Measurements from ENCODE around the gene TIAM2.

The TIAM2 gene

DNA sequence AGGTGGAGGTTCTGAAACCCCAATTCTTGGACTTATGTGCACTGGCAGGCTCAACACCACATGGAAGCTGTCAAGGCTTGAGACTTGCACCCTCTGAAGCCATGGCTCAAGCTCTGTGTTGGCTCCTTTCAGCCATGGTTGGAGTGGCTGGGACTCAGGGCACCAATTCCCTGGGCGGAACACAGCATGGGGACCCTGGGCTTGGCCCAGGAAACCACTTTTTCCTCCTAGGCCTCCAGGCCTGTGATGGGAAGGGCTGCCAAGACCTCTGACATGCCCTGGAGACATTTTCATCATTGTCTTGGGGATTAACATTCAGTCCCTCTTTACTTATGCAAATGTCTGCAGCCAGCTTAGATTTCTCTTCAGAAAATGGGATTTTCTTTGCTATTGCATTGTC is 242.5 kb downstream of the TIAM2 start:
- TF ChIP-seq, protein P1, sequence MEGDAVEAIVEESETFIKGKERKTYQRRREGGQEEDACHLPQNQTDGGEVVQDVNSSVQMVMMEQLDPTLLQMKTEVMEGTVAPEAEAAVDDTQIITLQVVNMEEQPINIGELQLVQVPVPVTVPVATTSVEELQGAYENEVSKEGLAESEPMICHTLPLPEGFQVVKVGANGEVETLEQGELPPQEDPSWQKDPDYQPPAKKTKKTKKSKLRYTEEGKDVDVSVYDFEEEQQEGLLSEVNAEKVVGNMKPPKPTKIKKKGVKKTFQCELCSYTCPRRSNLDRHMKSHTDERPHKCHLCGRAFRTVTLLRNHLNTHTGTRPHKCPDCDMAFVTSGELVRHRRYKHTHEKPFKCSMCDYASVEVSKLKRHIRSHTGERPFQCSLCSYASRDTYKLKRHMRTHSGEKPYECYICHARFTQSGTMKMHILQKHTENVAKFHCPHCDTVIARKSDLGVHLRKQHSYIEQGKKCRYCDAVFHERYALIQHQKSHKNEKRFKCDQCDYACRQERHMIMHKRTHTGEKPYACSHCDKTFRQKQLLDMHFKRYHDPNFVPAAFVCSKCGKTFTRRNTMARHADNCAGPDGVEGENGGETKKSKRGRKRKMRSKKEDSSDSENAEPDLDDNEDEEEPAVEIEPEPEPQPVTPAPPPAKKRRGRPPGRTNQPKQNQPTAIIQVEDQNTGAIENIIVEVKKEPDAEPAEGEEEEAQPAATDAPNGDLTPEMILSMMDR (conservative IDR thresholded peaks at IDR 0.05): no peak
- H3K27ac ChIP-seq: no peak overlapping the region

DNA sequence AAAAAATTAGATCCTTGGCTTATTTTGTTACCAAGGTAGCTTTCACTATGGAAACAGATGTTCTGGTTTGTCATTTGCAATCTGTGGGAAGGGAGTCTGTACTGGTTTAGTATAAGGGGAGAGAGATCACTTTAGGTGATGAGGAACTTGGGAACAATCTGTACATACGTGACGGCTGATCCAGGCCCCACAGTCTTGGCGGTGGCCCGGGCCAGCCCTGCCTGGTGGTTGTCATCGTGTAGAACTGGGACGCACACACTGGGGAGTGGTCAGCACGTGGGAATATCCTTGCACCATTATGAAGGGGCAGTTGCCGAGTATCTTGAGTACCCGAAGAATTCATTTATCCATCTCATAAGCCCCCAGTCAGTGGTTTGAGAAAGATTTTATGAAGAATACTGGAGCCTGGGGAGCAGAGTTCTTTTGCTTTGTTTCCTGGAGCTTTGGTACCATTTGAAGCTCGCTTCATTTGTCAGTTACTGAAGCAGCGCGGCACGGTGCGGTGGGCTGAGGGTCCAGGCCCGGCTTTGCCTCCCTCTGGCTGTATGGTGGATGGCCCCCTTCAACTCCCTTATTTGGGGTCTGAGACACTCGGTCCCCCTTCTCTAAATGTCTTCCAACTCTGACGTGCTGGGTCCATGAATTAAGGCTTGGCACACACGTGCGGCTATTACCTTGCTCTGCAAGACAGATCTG is 245.9 kb downstream of the TIAM2 start:
- no peak overlapping the region for H3K27ac ChIP-seq
- TF ChIP-seq, protein P1 (conservative IDR thresholded peaks at IDR 0.05): no peak

- H3K27ac ChIP-seq: no peak overlapping the region
- TF ChIP-seq, protein P1 (conservative IDR thresholded peaks at IDR 0.05): no peak
Observed at GRCh38 chr6:155241966-155242365, 246.9 kb downstream of the TIAM2 start.

- TF ChIP-seq, protein P1 (conservative IDR thresholded peaks at IDR 0.05): no peak
- H3K27ac ChIP-seq: no peak overlapping the region
Observed at GRCh38 chr6:155244434-155244833, 249.3 kb downstream of the TIAM2 start.

DNA sequence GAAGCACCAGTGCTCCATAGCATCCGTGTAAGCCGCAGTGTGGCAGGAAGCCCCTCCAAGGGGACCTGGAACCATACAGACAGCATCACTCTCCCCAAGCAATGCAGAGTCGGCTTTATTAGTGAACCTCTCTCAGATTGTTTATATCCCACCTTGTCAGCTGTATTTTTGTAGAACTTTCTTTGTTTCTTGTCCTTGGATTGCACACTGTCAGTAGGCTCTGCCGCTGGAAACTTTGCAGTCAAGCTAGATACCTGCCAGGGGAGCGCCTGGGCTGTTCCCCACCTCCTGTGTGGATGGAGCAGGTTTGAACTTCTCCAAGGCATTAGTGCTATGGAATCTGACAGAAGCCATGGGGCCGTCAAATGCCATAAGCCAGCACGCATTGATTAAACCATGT is 250.1 kb downstream of the TIAM2 start:
- H3K27ac ChIP-seq: no peak overlapping the region

DNA sequence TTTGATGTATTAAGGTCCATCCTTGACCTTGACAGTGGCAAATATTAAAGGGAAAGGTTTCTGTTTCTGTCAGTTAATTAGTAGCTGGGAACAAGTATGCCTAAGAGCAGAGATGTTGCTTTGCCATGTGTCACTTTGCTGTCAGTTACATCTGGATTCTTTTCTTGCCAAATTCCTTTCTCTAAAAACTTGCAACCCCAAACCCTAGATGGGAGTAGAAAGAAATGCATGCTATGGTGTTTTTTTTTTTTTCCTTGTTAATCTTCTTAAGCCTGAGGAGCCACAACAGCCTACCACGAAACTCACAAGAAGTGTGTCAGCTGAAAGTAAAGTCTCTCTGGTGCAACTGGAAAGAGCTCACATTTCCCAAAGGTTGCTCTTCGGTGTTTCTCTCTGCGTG is 250.7 kb downstream of the TIAM2 start:
- no peak overlapping the region for H3K27ac ChIP-seq
- TF ChIP-seq, protein P1 (conservative IDR thresholded peaks at IDR 0.05): no peak

More for the DNA sequence above, 250.1 kb downstream of the TIAM2 start:
- TF ChIP-seq, protein P1 (conservative IDR thresholded peaks at IDR 0.05): no peak

GRCh38 chr6:155246825-155247224 is 251.7 kb downstream of the TIAM2 start:
- TF ChIP-seq, protein P1 (conservative IDR thresholded peaks at IDR 0.05): no peak
- no peak overlapping the region for H3K27ac ChIP-seq

Measured in VCaP (cell line).